NOMO-1 (cell line): ENCODE results near the gene B4GALNT1.
"Not testable (repeated sequence)": the region's sequence is repeated elsewhere in the genome, so short reads cannot be mapped to it uniquely, and the experiment has no call there.

Experiments used
- DNase-seq, 2 experiments: peaks; one replicate each; lab custom pipeline; 2025; ENCODE audit not compliant: unreplicated experiment in 2 of 2; lab: John Stamatoyannopoulos, UW

The B4GALNT1 gene

DNA sequence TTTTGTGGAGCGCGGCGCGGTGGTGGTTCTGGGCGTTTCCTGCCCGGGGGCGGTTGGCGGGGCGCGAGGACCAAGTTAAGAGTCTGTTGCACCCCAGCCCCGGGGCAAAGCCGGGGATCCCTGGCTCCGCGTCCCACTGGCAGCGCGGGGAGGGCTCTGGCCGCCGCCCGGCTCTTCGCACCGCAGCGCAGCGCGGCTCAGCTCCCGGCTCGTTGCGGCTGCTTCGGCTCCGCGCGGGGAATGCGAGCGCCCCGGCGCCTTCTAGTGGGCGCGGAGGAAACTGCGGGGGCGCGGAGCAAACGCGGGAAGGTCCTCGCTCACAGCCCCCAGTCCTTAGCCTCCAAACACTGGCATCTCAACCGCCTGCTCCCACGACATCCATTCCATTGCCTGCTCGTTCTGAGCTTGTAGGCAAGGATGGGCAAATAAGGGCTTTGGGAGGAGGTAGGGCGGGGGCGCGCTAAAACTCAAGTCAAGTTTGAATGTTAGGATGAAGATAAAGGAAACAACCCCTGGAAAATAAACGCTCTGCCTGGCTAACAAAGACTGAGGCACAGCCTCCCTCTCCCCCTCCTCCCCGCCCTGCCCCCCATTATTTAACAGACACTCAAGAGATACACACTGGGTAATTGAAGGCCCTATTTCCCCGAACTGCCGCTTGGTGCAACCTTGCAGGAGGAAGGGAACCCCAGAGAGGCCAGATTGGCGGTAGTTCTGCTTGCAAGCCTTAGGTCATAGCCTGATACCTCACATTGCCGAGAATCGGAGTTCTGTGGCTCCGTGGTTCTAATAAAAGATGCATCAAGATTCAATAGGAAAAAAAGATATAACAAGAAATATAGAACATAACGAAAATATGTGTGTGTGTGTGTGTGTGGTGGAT is at the start of gene B4GALNT1:
TSS of gene B4GALNT1 (minus strand) at position 244 of the 883 bp plus-strand sequence. CDS start 1,069 bp downstream, outside the sequence.
- peak; percentile 53 to 62 for DNase-seq

DNA sequence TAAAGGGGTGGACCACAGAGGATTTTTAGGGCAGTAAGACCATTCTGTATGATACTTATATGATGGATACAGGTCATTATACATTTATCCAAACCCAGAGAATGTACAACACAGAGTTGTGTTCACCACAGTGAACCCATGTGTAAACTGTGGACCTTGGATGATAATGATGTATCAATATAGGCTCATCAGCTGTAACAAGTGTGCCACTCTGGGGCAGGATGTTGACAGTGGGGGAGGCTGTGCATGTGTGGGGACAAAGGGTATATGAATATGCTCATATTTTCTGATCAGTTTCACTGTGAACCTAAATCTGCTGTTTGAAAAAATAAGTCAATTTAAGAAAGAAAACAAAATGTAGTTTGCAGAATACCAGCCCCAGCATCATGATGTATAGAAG is 46.7 kb upstream of the B4GALNT1 start:
- DNase-seq = no peak

DNA sequence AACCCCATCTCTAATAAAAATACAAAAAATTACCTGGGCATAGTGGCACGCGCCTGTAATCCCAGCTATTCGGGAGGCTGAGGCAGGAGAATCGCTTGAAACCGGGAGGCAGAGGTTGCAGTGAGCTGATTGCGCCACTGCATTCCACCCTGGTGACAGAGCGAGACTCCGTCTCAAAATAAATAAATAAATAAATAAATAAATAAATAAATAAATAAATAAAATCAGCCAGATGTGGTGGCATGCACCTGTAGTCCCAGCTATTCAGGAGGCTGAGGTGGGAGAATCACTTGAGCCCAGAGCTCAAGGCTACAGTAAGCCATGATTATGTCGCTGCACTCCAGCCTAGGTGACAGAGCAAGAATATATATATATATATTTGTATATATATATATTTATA is 44.9 kb upstream of the B4GALNT1 start:
- not testable (repeated sequence) for DNase-seq

DNA sequence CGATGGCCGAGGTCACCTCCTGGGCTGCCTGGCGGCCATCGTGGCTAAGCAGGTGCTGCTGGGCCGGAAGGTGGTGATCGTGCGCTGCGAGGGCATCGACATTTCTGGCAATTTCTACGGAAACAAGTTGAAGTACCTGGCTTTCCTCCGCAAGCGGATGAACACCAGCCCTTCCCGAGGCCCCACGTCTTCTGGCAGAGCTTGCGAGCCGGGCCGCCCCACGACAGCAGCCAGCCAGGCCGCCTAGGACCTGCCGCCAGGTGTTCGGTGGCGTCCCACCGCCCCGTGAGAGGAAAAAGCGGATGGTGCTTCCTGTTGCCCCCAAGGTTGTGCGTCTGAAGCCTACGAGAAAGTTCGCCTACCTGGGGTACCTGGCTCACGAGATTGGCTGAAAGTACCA is 41.7 kb upstream of the B4GALNT1 start:
- no peak for DNase-seq

DNA sequence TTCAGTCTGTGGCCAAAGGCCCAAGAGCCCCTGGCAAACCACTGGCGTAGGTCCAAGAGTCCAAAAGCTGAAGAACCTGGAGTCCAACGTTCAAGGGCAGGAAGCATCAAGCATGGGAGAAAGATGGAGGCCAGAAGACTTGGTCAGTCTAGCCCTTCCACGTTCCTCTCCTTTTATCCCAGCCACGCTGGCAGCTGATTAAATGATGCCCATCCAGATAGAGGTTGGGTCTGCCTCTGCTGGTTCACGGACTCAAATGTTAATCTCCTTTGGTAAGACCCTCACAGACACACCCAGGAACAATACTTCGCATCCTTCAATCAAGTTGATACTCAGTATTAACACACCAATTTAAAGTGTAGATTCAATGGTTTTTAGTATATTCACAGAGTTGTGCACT is 39.8 kb upstream of the B4GALNT1 start:
- no peak for DNase-seq

DNA sequence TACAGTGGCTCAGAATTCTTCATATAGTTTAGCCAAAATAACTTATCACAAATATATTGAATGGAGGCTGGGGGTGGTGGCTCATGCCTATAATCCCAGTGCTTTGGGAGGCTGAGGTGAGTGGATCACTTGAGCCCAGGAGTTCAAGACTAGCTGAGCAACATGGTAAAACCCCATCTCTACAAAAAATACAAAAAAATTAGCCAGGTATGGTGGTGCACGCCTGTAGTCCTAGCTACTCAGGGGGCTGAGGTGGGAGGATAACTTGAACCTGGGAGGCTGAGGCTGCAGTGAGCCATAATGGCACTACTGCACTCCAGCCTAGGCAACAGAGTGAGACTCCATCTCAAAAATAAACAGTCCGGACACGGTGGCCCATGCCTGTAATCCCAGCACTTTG is 38.8 kb upstream of the B4GALNT1 start:
- not testable (repeated sequence) for DNase-seq

DNA sequence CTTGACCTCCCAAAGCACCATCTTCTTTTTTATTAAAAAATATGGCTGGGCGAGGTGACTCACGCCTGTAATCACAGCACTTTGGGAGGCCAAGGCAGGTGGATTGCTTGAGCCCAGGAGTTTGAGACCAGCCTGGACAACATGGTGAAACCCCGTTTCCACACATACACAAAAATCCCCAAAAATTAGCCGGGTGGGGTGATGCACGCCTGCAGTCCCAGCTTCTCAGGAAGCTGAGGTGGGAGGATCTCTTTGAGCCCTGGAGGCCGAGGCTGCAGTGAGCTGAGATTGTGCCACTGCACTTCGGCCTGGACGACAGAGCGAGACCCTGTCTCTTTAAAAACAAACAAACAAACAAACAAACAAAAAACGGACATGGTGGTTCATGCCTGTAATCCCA is 36.7 kb upstream of the B4GALNT1 start:
- not testable (repeated sequence) for DNase-seq

DNA sequence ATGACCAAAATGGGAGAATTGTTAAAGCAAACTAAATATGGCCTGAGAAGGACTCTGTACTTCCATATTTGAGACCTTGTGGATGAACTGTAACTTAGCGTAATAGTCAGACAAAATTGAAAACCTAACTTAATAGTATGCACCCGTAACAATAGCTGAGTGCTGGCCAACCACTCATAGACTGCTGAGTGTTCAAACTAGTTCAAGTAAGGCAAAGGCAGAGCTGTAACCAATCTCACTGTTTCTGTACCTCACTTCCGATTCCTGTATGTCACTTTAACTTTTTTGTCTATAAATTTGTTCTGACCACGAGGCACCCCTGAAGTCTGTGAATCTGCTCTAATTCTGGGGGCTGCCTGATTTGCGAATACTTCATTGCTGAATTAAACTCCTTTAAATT is 33.9 kb upstream of the B4GALNT1 start:
- no peak for DNase-seq

DNA sequence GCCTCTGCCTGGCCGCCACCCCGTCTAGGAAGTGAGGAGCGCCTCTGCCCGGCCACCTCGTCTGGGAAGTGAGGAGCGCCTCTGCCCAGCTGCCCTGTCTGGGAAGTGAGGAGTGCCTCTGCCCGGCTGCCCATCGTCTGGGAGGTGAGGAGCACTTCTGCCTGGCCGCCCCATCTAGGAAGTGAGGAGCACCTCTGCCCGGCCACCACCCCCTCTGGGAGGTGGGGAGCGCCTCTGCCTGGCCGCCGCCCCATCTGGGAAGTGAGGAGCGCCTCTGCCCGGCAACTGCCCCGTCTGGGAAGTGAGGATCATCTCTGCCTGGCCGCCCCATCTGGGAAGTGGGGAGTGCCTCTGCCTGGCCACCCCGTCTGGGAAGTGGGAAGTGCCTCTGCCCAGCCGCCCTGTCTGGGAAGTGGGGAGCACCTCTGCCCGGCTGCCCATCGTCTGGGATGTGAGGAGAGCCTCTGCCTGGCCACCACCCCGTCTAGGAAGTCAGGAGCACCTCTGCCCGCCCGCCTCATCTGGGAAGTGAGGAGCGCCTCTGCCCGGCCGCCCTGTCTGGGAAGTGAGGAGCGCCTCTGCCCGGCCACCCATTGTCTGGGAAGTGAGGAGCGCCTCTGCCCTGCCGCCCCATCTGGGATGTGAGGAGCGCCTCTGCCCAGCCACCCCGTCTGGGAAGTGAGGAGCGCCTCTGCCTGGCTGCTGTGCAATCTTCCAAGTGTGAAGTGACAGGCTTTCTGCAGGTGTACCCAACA is 32.2 kb upstream of the B4GALNT1 start:
- DNase-seq = not testable (repeated sequence)

DNA sequence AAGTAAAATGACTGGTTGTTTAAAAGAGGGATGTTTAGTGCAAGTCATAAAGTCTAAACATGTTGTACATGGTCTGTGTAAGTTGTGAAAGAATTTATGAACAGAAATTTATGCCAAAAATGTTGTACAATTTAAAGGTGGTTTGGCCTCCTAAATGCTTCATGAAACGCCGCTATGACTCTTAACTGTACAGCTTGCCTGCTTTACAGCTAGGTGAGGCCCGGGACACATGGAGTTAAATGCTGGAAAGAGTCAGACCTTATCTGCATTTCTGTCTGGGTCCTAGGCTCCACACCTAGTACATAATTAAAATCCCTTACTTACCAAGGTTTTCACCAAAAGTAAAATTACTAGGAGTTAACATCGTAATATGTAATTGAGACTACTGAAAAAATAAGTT is 28.4 kb upstream of the B4GALNT1 start:
- no peak for DNase-seq

DNA sequence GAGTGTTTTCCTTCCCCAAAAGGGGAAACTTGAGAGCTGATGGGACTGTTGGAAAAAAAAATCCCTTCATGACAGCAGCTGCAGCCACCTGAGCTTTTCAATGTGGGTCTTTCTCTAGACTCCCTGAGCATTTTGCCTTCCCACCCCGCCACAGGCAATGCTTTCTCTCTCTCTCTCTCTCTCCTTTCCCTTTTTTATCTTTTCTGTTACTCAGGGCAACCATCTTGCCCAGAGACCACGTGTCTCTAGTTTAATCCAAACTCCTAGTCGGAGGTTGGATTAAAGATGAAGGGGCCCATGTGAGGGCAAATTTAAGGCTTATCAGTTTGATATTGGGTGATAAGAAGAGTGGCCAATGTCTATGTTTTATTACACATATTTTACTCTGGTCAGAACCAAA is 25.9 kb upstream of the B4GALNT1 start:
- no peak for DNase-seq

DNA sequence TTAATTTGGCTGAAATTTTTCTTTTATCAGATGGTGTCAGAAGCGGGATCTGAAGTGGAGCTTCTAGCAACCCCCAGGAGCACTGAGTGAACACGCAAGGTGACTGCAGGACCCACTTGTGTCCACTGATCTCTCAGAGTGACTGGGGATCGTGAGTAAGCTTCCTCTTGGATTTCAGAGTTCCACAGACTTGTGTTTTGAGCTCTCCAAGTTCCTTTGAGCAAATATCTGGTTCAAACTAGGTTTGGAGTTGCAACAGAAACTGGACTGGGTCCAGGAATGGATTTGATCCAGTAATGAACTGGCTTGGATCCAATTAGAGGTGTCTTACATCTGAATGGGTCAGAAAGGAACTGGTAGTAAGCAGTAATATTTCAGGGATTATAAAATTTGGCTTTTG is 24.7 kb upstream of the B4GALNT1 start:
- no peak for DNase-seq

DNA sequence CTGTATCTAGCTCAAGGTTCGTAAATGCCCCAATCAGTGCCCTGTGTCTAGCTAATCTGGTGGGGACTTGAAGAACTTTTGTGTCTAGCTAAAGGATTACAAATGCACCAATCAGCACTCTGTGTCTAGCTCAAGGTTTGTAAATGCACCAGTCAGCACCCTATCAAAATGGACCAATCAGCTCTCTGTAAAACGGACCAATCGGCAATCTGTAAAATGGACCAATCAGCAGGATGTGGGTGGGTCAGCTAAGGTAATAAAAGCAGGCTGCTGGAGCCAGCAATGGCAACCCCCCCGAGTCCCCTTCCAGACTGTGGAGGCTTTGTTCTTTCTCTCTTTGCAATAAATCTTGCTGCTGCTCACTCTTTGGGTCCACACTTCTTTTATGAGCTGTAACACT is 23.4 kb upstream of the B4GALNT1 start:
- DNase-seq = not testable (repeated sequence)

DNA sequence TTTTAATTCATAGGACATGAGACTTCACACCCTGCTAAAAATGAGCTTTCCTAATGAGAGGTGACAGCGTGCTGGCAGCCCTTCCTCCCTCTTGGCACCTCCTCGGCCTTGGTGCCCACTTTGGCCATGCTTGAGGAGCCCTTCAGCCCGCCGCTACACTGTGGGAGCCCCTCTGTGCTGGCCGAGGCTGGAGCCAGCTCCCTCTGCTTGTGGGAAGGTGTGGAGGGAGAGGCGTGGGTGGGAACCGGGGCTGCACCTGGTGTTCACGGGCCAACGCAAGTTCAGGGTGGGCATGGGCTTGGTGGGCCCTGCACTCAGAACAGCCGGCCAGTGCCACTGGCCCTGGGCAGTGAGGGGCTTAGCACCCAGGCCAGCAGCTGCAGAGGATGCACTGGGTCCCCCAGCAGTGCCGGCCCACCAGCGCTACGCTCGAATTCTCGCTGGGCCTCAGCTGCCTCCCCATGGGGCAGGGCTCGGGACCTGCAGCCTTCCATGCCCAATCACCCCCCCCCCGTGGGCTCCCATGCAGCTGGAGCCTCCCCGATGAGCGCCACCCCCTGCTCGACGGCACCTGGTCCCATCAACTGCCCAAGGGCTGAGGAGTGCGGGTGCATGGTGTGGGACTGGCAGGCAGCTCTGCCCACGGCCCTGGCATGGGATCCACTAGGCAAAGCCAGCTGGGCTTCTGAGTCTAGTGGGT is 22.7 kb upstream of the B4GALNT1 start:
- no peak for DNase-seq

DNA sequence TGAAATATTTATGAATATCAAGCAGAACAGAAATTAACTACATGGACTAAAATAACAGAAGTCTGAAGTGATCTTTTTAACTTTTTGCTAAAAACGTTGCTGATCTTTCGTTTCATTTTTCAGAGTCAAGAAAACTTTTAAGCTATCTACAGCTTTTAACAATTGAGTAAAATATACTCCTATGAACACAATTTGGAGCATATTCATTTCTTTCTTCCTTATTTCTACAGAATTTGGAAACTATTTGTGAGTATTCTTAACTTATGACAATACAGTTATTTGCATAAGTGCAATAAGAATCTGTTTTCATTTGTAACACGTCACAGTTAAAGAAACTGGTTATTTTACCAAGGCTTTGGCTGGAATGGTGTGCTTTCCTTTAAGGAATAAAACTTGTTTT is 21.0 kb upstream of the B4GALNT1 start:
- no peak for DNase-seq

DNA sequence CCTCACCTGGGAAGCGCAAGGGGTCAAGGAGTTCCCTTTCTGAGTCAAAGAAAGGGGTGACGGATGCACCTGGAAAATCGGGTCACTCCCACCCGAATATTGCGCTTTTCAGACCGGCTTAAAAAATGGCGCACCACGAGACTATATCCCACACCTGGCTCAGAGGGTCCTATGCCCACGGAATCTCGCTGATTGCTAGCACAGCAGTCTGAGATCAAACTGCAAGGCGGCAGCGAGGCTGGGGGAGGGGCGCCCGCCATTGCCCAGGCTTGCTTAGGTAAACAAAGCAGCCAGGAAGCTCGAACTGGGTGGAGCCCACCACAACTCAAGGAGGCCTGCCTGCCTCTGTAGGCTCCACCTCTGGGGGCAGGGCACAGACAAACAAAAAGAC is 13.7 kb upstream of the B4GALNT1 start:
- DNase-seq = not testable (repeated sequence)

DNA sequence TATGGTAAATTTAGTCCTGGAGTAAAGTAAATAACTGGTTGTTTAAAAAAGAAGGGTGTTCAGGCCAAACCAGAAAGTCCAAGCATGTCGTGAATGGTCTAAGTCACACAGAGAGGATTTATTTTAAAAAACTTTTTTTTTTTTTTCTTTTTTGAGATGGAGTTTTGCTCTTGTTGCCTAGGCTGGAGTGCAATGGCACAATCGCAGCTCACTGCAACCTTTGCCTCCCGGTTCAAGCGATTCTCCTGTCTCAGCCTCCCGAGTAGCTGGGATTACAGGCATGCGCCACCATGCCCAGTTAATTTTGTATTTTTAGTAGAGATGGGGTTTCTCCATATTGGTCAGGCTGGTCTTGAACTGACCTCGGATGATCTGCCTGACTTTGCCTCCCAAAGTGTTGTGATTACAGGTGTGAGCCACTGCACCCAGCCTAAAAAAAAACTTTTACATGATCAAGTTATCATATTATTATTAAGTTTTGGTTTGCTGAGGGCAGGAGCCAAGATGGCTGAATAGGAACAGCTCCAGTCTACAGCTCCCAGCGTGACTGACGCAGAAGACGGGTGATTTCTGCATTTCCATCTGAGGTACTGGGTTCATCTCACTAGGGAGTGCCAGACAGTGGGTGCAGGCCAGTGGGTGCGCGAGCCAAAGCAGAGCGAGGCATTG is 13.1 kb upstream of the B4GALNT1 start:
- DNase-seq = not testable (repeated sequence)

DNA sequence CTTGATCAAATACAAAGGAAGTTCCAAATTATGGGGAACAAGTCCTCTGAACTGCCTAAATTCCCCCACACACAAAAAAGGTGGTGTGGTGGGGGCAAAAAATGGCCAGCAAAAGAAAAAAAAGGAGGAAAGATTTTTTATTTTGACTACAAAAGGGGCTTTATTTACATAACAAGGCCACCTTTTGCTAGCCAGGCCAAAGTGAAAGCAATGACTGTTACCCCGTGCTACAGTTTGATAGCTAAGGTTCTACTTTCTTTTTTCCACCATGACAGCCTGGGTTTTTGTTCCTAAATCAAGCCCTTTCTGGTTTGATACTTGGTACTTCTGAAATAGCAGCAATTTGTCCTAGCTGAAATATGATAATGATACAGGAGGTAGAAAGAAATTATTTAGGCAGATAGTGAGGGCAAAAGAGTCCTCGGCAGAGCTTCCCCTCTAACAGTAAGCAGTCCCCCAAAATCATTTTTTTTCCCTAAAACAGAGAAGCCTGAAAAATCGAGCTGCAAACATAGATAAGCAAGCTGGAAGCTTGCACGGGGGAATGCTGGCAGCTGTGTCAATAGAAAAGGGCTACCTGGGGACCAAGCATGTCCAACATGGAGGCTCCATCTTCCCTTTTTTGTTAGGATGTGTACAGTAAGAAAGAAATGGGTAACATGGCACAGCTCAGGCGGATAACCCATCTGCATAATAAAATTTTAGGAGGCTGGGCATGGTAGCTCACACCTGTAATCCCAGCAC is 8.9 kb upstream of the B4GALNT1 start:
- DNase-seq = no peak

DNA sequence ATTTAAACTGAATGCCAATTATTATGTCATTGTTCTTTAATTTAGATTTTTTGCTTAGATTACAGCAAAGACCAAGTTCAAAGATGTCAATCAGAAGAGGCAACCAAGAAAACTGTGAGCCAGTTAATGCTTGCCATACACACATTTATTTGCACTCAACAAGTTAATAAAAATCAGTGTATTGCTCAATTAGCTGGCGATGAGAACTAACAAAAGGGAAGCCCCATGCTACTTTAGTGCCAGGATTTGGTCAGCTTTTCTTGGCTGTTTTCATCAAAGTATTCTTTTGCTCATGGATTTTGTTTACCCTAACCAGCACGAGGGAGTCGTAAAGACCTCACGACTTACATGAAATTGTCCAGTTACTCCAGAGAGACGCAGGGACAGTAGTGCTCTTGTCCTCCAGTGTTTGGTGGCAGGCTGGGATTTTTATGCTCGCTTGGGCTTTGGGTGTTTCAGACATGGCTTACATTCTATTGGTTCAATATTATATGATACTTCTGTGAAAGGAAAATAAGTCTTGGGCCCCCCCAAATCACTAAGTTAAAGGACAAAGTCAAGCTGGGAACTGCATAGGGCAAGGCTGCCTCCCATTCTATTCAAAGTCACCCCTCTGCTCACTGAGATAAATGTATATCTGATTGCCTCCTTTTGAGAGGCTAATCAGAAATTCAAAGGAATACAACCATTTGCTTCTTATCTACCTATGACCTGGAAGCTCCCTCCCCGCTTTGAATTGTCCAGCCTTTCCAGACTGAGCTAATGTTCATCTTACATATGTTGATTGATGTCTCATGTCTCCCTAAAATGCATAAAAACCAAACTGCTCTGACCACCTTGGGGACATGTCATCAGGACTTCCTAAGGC is 7.4 kb upstream of the B4GALNT1 start:
- DNase-seq = no peak
